HG02973 (cell line): Measurements from ENCODE around the gene LPCAT1.

ENCODE experiments used
- ATAC-seq: cut with Tn5 transposase; IDR thresholded peaks from one replicate; pipeline ENCODE4 v1.9.1; 2021; ENCODE audit warnings: moderate library complexity; ENCODE audit not compliant: unreplicated experiment

LPCAT1 gene

DNA sequence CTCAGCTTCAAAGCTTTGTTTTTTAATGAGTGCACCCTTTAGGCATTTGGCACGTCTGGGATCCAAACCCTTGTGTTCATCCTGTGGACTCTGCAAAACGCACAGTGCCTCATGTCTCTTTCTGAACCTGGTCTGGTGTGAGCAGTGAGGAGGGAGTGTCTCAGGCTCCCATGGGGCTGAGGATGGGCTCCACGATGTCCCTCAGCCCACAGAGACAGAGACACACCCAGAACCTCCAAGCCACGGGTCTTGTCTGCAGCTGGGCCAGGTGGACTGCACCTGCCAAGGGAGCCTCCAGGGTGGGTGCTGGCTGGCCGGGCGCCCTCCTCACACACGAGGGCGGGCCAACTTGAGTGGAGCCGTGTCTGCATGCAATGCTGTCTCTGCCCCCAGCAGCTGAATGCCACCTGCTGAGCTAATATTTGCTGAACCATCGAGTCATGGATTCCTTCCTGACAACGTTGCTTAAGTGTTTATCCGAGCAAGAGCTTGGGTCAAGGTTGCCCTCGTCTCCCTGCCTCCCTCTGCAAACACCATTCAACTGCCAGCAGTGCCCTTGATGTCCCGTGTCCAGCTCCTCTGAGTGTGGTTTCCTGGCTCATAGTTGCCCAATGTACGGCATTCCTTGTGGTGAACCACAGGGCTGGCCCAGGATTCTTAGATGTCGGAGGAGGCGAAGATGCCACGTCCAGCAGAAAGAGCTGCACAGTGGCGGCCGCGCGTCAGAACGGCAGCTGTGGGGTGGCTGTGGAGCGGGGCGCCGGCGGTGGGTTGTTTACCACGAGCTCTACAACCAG, 31.4 kb upstream of the LPCAT1 start:
- no peak for ATAC-seq

DNA sequence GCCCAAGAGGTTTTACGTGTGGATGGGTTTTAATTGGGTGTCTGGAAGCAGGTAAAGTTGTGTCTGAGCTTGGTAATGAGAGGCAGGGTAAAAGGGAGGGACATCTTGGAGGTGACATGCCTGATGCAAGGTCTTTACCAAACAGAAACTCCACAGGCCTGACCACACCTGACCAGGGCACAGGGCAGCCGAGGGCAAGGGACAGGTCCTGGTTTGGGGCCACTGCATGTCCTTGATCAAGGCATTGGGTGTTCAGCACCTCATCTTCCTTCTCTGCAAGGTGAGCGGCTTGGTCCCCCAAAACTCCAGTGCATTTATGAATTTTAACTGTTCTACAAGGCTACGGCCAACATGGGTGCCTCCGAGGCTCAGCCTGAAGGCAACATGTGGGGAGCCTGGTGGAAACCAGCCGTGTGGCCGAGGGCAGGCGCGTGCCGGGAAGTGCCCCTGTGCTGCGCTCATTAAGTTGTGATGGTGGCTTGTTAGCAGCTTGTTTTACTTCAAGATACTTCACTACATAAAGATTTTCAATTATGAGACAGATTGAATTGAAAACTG, 30.7 kb upstream of the LPCAT1 start:
- ATAC-seq, result no peak

- no peak for ATAC-seq
Measured at GRCh38 chr5:1553539-1554409, 30.0 kb upstream of the LPCAT1 start.

DNA sequence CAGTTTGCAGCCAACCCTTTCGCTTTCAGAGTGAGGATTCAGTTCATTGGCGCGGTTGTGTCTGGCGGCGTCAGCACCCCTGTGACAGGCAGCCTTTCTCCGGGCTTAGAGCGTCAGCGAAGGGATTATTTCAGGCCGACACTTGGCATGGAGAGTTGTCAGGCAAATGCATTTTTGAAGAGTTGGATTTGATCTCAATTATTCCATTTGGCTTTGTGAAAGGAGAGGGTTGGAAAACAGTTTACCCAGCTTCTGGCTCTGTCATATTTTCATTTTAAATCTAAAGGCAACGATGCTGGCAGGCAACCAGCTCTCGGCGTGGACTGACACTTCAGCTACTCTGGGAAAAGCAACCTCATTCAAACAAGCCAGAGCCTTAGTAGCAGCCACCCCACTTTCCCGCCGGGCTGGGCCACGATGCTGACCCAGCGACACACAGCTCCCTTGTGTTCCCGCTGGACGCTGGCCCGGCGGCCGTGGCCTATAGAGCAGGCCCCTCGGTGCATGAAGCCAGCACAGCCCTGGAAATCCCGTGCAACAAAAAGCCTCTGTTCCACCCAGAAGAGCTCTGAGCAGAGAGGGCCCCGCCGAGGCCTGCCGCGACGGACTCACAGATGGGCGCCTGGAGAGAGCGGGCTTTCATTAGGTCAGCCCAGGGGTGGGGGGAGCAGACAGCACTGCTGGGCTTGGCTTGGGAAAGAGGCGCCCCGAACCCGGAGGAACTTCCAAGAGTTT, 28.9 kb upstream of the LPCAT1 start:
- no peak for ATAC-seq

DNA sequence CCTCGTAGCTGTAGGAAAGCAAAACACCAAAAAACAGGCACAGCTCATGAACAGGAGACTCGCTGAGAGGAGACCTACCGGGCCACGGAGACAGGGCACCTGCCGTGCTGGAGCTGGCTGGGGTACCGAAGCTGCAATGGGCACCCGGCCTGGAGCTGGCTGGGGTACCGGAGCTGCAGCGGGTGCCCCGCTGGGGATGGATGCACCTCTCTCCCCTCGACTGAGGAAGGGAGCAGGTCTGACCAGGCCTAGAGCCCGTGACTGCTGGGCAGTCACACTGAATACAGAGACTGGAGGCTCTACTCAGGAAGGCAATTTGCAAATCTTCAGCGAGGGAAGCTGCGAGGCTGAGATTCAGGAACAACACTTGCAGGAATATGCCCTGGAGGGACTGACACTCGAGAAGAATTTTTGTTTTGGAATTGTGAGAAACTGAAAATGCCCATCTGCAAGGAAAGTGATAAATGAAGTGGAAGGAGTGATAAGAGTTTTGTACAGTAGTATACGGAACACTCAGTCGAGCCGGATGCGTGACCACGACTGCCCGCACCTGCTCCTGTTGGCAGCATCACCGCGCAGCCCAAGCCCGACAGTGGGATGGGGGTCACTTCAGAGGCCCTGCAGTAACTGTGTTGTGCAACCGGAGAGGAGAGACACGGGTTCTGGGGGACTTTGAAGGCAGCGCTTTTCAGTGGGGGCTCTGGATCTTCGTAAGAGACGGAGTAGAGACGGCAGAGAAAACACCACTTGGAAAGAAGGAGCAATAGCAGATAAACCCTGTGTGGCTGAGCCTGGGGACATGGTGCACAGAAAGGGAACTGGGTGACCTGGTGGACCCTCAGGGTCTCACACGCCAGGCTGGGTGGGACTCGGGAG, 27.9 kb upstream of the LPCAT1 start:
- no peak for ATAC-seq

- ATAC-seq, result no peak
Measured at GRCh38 chr5:1550287-1551076, 26.7 kb upstream of the LPCAT1 start.

DNA sequence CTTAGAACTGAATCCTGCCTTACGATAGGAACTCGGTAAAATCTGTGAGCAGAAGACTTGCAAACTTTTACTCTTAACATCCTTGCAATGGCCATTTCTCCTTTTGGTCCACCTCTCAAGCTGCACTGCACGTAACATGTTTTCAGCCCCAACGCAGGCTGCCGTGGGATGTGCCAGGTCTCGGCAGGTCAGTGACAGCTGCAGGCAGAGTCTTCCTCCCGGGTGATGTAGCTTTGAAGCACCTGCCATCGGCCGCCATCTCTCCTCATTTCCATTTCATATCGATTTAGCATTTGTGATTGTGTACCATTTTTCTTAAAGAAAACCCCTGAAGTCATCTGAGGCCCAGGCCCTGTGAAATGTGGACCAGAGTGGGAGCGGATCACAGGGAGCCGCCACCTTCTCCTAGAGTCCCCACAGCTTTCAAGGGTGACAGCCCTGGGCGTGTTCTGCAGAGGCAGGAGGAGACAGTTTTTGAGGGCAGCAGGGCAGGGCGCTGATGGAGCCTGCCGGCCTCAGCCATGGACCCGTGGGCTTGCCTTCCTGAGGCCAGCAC, 25.8 kb upstream of the LPCAT1 start:
- ATAC-seq, result no peak

GRCh38 chr5:1548702-1549474, 25.1 kb upstream of the LPCAT1 start:
- no peak for ATAC-seq

- ATAC-seq, result no peak
Measured at GRCh38 chr5:1547655-1548054, 23.9 kb upstream of the LPCAT1 start.

GRCh38 chr5:1547236-1547635, 23.5 kb upstream of the LPCAT1 start:
- ATAC-seq, result no peak

- ATAC-seq, result no peak
Measured at GRCh38 chr5:1546556-1546955, 22.8 kb upstream of the LPCAT1 start.

DNA sequence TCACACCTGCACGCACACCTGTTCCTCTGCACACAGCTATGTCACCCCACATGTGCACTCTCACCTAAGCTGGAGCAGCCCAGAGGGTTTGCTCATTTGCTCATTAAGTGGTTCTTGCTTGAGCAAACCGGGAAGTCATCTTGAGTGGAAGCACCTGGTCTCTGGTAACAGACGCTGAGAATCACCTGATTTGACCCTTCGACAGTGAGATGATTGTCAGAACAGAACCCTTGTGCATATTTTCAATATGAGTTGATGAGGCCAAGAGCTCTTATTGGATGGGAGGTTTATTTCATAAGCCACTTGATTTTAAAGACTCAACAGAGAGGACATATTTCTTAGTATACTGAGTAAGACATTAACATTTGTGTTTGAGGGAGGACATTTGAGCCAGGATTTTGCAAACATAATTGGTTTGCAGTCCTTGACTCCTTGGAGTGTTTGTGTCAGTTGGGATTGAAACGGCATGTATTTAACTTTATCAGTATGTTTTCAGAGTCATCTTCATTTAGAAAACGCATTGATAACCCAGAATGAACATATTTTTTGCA, 22.1 kb upstream of the LPCAT1 start:
- ATAC-seq, result no peak

DNA sequence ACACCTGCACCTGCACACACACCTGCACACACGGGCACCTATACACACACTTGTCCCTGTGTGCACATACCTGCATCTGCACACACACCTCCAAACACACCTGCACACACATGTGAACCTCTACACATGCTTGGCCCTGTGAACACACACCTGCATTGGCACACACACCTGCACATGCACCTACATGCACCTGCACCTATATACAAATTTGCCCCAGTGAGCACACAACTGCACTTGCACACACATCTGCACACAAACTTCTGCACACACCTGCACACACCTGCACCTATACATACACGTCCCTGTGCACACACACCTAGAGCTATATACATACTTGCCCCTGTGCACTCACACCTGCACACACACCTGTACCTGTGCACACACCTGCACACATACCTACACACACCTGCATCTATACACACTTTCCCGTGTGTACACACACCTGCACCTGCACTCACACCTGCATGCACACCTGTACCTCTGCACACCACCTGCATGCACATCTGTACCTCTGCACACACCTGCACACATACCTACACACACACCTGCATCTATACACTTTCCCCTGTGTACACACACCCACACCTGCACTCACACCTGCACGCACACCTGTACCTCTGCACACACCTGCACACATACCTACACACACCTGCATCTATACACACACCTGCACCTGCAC, 21.5 kb upstream of the LPCAT1 start:
- ATAC-seq, result no peak

DNA sequence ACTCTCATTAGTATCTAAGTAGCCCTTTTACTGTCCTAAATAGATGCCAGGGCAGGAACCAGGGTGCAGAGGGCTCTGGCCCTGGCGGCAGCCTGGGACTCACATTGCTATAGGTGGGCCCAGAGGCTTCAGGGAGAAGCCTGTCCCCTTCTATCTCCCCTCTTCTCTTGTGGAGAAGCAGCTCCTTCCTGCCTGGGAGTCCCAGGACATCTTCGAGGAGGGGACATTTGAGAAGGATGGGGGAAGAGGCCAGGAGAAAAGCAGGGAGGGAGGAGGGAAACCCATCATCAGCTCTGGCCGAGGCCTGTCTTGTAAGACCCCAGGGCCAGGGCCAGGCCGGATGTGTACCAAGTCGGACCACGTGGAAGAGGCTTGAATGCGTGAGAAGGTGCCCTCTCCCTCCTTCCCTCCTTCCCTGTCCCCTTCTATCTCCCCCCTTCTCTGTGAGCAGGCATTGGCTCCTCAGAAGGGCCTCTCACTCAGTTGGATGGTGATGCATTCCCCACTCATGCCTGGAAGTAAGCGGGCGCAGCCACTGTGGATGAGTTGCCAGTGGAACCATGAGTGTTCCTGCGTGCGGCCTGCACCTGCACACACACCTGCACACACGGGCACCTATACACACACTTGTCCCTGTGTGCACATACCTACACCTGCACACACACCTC, 20.7 kb upstream of the LPCAT1 start:
- no peak for ATAC-seq

- ATAC-seq, result no peak
Measured at GRCh38 chr5:1543398-1544293, 19.9 kb upstream of the LPCAT1 start.

DNA sequence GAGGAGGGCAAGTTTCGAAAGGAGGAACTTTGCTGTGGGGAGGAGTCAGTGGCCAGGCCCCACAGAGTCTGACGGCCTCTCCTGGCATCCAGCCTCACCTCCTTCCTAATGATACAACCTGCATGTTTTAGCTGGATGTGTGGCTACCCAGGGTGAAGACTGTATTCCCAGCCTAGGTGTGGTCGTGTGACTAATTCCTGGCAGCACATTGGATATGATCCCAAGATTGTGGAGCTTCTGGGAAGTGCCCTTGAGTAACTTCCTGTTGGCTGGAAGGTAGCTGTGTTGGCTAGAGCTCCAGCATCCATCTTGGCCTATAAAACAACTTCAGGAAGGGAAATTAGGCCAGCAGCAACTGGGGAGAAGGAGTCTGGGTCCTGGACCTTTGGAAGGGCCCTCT, 19.0 kb upstream of the LPCAT1 start:
- ATAC-seq, result no peak
